Endothelial cell of umbilical vein (primary cell): ENCODE measurements around the gene TMEM222. TPM values are rescaled to one million over a fixed set of nuclear protein-coding genes. Genes with fewer than 3 reads are reported as not detected.

ENCODE experiments used
- BruUV-seq: library from RNA; stranded (reverse); fragments of 400-500 nt; replicated peaks from 2 replicates; lab custom pipeline; 2021; lab: Mats Ljungman, UMichigan
- CTCF ChIA-PET: fragments of 300-600, 350-600 bp; sonication (Branson Sonifier 250); formaldehyde crosslinking; loops from one replicate; lab custom pipeline; 2021; ENCODE audit warnings: antibody characterized with exemption, inconsistent platforms; lab: Charles Lee
- POLR2A ChIA-PET: fragments of 300-600, 350-600 bp; sonication (Branson Sonifier 250); formaldehyde crosslinking; loops from one replicate; lab custom pipeline; 2021; ENCODE audit warnings: antibody characterized with exemption, inconsistent platforms; lab: Charles Lee
- DNase-seq: peaks from one replicate; pipeline ENCODE4 v3.0.0-alpha.2; 2011; ENCODE audit warnings: low read depth, low spot score
- FAIRE-seq: peaks from 2 replicates; lab custom pipeline; 2011; peaks lifted over from hg19 to GRCh38; lab: Jason Lieb, UNC
- H2AFZ ChIP-seq: 2 replicates; pipeline ENCODE4 v1.6.0; 2012; ENCODE audit warnings: low read depth, low read length, control low read depth, inconsistent platforms
- H3K27ac ChIP-seq: 2 replicates; pipeline ENCODE4 v1.5.1; 2011; ENCODE audit warnings: low read depth, mild to moderate bottlenecking, control low read depth, low read length, moderate library complexity; ENCODE audit not compliant: insufficient read depth
- H3K27me3 ChIP-seq, 2 experiments: 2 replicates each; pipeline versions ENCODE4 v1.6.0 to v1.6.1; 2011; ENCODE audit warnings: low read length in 2 of 2, mixed read lengths in 1 of 2; ENCODE audit not compliant: control insufficient read depth in 2 of 2, insufficient read depth in 2 of 2
- H3K36me3 ChIP-seq, 2 experiments: 2 replicates in 1 of 2; 3 replicates in 1 of 2; pipeline ENCODE4 v1.5.1; 2011; ENCODE audit warnings: low read length in 2 of 2, mild to moderate bottlenecking in 1 of 2, moderate library complexity in 1 of 2; ENCODE audit not compliant: control insufficient read depth in 2 of 2, insufficient read depth in 2 of 2; ENCODE audit errors: extremely low read depth in 1 of 2
- H3K4me1 ChIP-seq: 3 replicates; pipeline ENCODE4 v1.5.1; 2011; ENCODE audit warnings: mild to moderate bottlenecking, low read length; ENCODE audit not compliant: control insufficient read depth, insufficient read depth; ENCODE audit errors: extremely low read depth
- H3K4me2 ChIP-seq: 2 replicates; pipeline ENCODE4 v1.6.1; 2011; ENCODE audit warnings: low read length, control low read depth, mixed read lengths; ENCODE audit not compliant: insufficient read depth
- H3K4me3 ChIP-seq, 3 experiments: fragments of 200-600 bp in 1 of 3; sonication (generic), shearing (Covaris generic) in 1 of 3; replicated peaks in 1 of 3; 2 replicates each; pipeline ENCODE4 v1.5.1; 2011 to 2016; ENCODE audit warnings: control low read depth in 3 of 3, low read length in 3 of 3, mild to moderate bottlenecking in 2 of 3, inconsistent platforms in 1 of 3, low read depth in 1 of 3, moderate library complexity in 1 of 3; ENCODE audit not compliant: insufficient read depth in 1 of 3
- H3K79me2 ChIP-seq: 2 replicates; pipeline ENCODE4 v1.6.0; 2012; ENCODE audit warnings: low read length, inconsistent platforms; ENCODE audit not compliant: control insufficient read depth, insufficient read depth
- H3K9ac ChIP-seq: replicated peaks from 2 replicates; pipeline ENCODE3; 2011; ENCODE audit warnings: low read length, control low read depth; ENCODE audit not compliant: insufficient read depth; ENCODE audit errors: extremely low read depth
- H3K9me1 ChIP-seq: replicated peaks from 3 replicates; pipeline ENCODE4 v1.6.0; 2011; ENCODE audit warnings: mild to moderate bottlenecking, low read length; ENCODE audit not compliant: control insufficient read depth, insufficient read depth; ENCODE audit errors: extremely low read depth
- H3K9me3 ChIP-seq: replicated peaks from 2 replicates; pipeline ENCODE4 v1.5.1; 2012; ENCODE audit warnings: low read length, inconsistent platforms; ENCODE audit not compliant: control insufficient read depth, insufficient read depth
- H4K20me1 ChIP-seq: replicated peaks from 2 replicates; pipeline ENCODE3; 2011; ENCODE audit warnings: mild to moderate bottlenecking, low read length; ENCODE audit not compliant: control insufficient read depth, insufficient read depth; ENCODE audit errors: extremely low read depth
- FOS ChIP-seq: IDR thresholded peaks from 2 replicates; pipeline ENCODE4 v1.6.1; 2011; ENCODE audit warnings: mild to moderate bottlenecking, low read length, moderate library complexity, borderline replicate concordance; ENCODE audit not compliant: insufficient read depth
- GATA2 ChIP-seq: IDR thresholded peaks from 2 replicates; pipeline ENCODE4 v1.7.0; 2011; ENCODE audit warnings: low read depth, mild to moderate bottlenecking, moderate library complexity, mixed read lengths, low read length; ENCODE audit not compliant: insufficient read length, insufficient read depth
- JUN ChIP-seq: IDR thresholded peaks from 2 replicates; pipeline ENCODE4 v1.6.1; 2011; ENCODE audit warnings: borderline replicate concordance, low read depth; ENCODE audit not compliant: insufficient read length, insufficient read depth
- POLR2A ChIP-seq: IDR thresholded peaks from 2 replicates; pipeline ENCODE4 v1.6.1; 2012; ENCODE audit warnings: low read depth, mild to moderate bottlenecking, control low read depth, low read length
- dilution Hi-C: fragments of 300-500 bp; cut with MboI; formaldehyde crosslinking; loops from one replicate; pipeline ENCODE4 v1.15.0; 2019; ENCODE audit warnings: low sequenced_read_pairs; ENCODE audit not compliant: extremely low pct_ligation_motif_present
- intact Hi-C: fragments of 100-400 bp; cut with micrococcal nuclease; formaldehyde crosslinking; loops from one replicate; pipeline ENCODE4 v1.10.0; 2022
- polyA plus RNA-seq, 4 experiments: library from polyadenylated mRNA; depleted of rRNA in 3 of 4; stranded (reverse) in 3 of 4; unstranded in 1 of 4; fragments of >200 nt; gene quantifications; 2 replicates each; pipeline versions ENCODE4 v1.2.1 to v1.2.3, GENCODE V29; 2011 to 2012; ENCODE audit warnings: missing spikeins in 1 of 4
- total RNA-seq: library from RNA; stranded (reverse); gene quantifications from 2 replicates; pipeline ENCODE4 v1.2.3, GENCODE V29; 2021
- TF ChIP-seq, protein P1 (sequence below), 2 donors: IDR thresholded peaks; 1 replicate in 1 of 2; 2 replicates in 1 of 2; pipeline ENCODE4 v1.5.1; 2011; ENCODE audit warnings: low read length in 2 of 2, mild to moderate bottlenecking in 2 of 2, moderate library complexity in 2 of 2, control low read depth in 1 of 2, inconsistent platforms in 1 of 2, low read depth in 1 of 2; ENCODE audit not compliant: insufficient read depth in 1 of 2; ENCODE audit errors: extremely low read depth in 1 of 2
- TF ChIP-seq, protein P2 (sequence below): IDR thresholded peaks from 2 replicates; pipeline ENCODE4 v1.6.1; 2011; ENCODE audit not compliant: insufficient read depth, insufficient read length

TMEM222 gene
- total and polyA plus RNA-seq, 2 donors (not counting 3 experiments of a cell fraction or from before 2014, with no cell fraction given): 45.8 to 76.1 TPM

DNA sequence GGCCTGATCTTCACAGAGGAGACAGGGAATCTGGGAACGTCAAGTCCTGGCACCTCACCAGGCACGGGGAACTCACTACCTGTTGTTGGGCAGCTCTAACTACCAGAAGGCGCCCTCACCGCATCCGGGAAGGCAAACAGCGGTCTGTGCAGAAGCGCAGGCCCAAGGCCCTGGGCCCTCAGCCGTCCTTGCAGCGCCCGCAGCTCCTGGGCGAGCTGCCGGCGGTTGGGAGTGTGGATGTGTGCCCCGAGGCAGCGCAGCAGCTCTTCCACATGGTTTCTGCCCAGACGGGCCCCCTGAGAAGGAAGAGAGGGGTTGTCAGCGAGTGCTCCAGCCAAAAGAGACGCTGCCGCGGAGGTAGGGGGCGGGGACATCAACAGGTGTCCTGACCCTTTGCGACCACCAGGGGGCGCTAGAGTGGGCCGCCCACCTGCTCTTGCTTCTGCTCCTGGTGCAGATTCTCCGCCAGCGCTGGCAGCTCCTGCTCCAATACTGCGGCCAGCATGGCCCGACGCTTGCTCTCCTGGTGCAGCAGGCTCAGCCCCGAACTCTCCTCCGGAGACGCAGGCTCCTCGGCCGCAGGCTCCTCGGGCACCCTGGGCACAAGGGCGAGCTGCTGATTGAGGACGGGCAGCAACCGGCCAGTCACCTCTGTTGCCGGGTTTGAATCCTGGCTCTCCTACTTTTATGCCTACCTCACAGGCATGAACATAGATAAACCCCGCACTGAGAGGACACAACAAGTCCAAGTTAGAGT is 35.5 kb downstream of the TMEM222 start:
- Histone ChIP-seq H3K4me2 (no peak overlapping the region), H3K9ac (no peak overlapping the region), H3K9me3 (no peaks in the 10 kb centered on the region), H3K9me1 (no peaks in the 10 kb centered on the region), H3K36me3 (peaks cover 0 to 4% of the 10 kb centered on the region in 2 experiments), H3K4me3 (no peak overlapping the region), H3K27ac (no peak overlapping the region), H3K27me3 (no peaks in the 10 kb centered on the region), H3K4me1 (no peaks in the 10 kb centered on the region), H2AFZ (peak overlapping the region; percentile 44), H3K79me2 (no peaks in the 10 kb centered on the region), H4K20me1 (no peaks in the 10 kb centered on the region)
- FAIRE-seq (peak; percentile 88), DNase-seq (peak; percentile 57)
- TF ChIP-seq, protein P1, sequence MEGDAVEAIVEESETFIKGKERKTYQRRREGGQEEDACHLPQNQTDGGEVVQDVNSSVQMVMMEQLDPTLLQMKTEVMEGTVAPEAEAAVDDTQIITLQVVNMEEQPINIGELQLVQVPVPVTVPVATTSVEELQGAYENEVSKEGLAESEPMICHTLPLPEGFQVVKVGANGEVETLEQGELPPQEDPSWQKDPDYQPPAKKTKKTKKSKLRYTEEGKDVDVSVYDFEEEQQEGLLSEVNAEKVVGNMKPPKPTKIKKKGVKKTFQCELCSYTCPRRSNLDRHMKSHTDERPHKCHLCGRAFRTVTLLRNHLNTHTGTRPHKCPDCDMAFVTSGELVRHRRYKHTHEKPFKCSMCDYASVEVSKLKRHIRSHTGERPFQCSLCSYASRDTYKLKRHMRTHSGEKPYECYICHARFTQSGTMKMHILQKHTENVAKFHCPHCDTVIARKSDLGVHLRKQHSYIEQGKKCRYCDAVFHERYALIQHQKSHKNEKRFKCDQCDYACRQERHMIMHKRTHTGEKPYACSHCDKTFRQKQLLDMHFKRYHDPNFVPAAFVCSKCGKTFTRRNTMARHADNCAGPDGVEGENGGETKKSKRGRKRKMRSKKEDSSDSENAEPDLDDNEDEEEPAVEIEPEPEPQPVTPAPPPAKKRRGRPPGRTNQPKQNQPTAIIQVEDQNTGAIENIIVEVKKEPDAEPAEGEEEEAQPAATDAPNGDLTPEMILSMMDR (IDR thresholded peaks at IDR 0.05; ENCODE audit: extremely low read depth in 1 of 2, insufficient read depth in 1 of 2, low read depth in 1 of 2, low read length in 2 of 2): peak; percentile 90 to 99
- TF ChIP-seq, protein P2, sequence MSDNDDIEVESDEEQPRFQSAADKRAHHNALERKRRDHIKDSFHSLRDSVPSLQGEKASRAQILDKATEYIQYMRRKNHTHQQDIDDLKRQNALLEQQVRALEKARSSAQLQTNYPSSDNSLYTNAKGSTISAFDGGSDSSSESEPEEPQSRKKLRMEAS: no peak
- no peak for TF ChIP-seq JUN
- TF ChIP-seq FOS: no peak
- TF ChIP-seq POLR2A: no peak
- TF ChIP-seq GATA2: no peak
- CTCF ChIA-PET: interaction anchor here (0.7 to 5.5 kb wide), 27 partner anchors 8 to 306 kb away, joined by 3 to 54 read pairs (median 5); partner anchors contain the start of genes CD164L2, FCN3, GPR3 and MAP3K6
- dilution Hi-C loops (no loop called here), intact Hi-C loops (loop anchor here (1.0 kb wide), 4 partner anchors 8 to 249 kb away; no protein-coding TSS in a partner anchor)
- POLR2A ChIA-PET: no interaction called here
- BruUV-seq: no TSS peak
